Ishikawa (cell line): ENCODE measurements around the gene ATP8B2.

Source experiments
- CEBPB ChIP-seq: IDR thresholded peaks from 2 replicates; pipeline ENCODE4 v1.6.1; 2012
- CREB1 ChIP-seq: IDR thresholded peaks from 2 replicates; pipeline ENCODE4 v1.6.1; 2012; ENCODE audit warnings: low read depth
- EGR1 ChIP-seq: IDR thresholded peaks from 2 replicates; pipeline ENCODE4 v1.6.1; 2012
- EP300 ChIP-seq: IDR thresholded peaks from 2 replicates; pipeline ENCODE4 v1.6.1; 2012; ENCODE audit warnings: borderline replicate concordance
- FOXM1 ChIP-seq: IDR thresholded peaks from 2 replicates; pipeline ENCODE4 v1.6.1; 2012; ENCODE audit warnings: low read depth, borderline replicate concordance
- NFIC ChIP-seq: IDR thresholded peaks from 2 replicates; pipeline ENCODE4 v1.6.1; 2012
- RAD21 ChIP-seq: IDR thresholded peaks from 2 replicates; pipeline ENCODE4 v1.6.1; 2012; ENCODE audit warnings: low read depth
- TAF1 ChIP-seq: IDR thresholded peaks from 2 replicates; pipeline ENCODE4 v1.6.1; 2012; ENCODE audit warnings: low read depth, mild to moderate bottlenecking
- TCF12 ChIP-seq: IDR thresholded peaks from 2 replicates; pipeline ENCODE4 v1.6.1; 2012; ENCODE audit warnings: low read depth
- TEAD4 ChIP-seq: IDR thresholded peaks from 2 replicates; pipeline ENCODE4 v1.6.1; 2012
- YY1 ChIP-seq: IDR thresholded peaks from 2 replicates; pipeline ENCODE4 v1.6.1; 2012; ENCODE audit warnings: low read depth
- ZBTB7A ChIP-seq: IDR thresholded peaks from 2 replicates; pipeline ENCODE4 v1.6.1; 2012; ENCODE audit warnings: low read depth
- TF ChIP-seq, protein P1 (sequence below): IDR thresholded peaks from 2 replicates; pipeline ENCODE4 v1.6.1; 2012
- TF ChIP-seq, protein P2 (sequence below): IDR thresholded peaks from 2 replicates; pipeline ENCODE4 v1.6.1; 2012; ENCODE audit warnings: low read depth, mild to moderate bottlenecking
- TF ChIP-seq, protein P3 (sequence below): IDR thresholded peaks from 2 replicates; pipeline ENCODE4 v1.6.1; 2012

The ATP8B2 gene, protein sequence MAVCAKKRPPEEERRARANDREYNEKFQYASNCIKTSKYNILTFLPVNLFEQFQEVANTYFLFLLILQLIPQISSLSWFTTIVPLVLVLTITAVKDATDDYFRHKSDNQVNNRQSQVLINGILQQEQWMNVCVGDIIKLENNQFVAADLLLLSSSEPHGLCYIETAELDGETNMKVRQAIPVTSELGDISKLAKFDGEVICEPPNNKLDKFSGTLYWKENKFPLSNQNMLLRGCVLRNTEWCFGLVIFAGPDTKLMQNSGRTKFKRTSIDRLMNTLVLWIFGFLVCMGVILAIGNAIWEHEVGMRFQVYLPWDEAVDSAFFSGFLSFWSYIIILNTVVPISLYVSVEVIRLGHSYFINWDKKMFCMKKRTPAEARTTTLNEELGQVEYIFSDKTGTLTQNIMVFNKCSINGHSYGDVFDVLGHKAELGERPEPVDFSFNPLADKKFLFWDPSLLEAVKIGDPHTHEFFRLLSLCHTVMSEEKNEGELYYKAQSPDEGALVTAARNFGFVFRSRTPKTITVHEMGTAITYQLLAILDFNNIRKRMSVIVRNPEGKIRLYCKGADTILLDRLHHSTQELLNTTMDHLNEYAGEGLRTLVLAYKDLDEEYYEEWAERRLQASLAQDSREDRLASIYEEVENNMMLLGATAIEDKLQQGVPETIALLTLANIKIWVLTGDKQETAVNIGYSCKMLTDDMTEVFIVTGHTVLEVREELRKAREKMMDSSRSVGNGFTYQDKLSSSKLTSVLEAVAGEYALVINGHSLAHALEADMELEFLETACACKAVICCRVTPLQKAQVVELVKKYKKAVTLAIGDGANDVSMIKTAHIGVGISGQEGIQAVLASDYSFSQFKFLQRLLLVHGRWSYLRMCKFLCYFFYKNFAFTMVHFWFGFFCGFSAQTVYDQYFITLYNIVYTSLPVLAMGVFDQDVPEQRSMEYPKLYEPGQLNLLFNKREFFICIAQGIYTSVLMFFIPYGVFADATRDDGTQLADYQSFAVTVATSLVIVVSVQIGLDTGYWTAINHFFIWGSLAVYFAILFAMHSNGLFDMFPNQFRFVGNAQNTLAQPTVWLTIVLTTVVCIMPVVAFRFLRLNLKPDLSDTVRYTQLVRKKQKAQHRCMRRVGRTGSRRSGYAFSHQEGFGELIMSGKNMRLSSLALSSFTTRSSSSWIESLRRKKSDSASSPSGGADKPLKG

DNA sequence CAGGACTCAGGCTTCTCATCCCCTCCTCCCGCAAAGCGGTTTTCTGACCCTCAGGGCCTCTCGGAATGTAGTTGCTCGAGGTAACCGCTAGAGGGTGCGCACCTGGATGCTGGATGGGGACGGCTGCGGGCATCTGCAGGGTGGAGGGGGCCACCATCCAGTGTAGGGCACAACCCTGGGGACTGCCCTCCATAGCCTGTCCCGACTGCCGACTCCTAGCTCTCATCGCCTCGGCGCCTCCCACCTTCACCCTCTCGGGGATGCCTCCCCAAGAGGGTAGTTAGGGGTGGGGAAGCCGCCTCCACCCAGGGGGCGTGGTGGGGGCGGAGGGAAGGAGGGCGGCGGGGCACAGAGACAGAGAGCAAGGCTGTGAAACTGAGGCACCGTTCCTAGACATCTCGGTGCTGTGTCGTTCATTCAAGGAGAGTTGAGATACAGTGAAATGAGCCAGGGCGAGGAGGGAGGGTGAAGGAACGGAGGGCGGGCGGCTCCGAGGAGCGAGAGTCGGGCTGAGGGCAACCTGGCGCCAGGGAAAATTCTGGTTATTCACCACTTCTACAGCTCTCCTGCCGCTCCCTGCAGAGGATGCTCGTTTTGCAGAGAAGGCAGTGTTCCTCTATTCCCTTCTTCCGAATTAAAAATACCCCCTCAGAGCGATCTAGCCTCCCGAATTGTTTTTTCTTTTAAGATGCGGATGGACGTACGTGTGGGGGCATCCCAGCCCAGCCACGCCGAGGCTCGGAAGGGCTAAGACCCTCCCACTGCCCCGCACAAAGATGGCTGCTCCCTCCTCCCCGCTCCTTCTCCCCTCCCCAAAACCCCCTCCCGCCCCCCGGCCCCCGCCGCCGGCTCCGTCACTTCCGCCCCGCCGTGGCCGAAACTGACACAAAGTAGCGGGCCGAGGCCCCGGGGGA is at the start of gene ATP8B2:
Gene ATP8B2 (plus strand): TSS at position 857 of the 914 bp plus-strand sequence. CDS start 2,617 bp downstream, outside the sequence.
- no peak for TF ChIP-seq EGR1
- peak; percentile 56 for TF ChIP-seq RAD21
- TF ChIP-seq TEAD4 = peak; percentile 73
- TF ChIP-seq YY1 = peak; percentile 85
- TF ChIP-seq, protein P1, sequence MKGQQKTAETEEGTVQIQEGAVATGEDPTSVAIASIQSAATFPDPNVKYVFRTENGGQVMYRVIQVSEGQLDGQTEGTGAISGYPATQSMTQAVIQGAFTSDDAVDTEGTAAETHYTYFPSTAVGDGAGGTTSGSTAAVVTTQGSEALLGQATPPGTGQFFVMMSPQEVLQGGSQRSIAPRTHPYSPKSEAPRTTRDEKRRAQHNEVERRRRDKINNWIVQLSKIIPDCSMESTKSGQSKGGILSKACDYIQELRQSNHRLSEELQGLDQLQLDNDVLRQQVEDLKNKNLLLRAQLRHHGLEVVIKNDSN = no peak

DNA sequence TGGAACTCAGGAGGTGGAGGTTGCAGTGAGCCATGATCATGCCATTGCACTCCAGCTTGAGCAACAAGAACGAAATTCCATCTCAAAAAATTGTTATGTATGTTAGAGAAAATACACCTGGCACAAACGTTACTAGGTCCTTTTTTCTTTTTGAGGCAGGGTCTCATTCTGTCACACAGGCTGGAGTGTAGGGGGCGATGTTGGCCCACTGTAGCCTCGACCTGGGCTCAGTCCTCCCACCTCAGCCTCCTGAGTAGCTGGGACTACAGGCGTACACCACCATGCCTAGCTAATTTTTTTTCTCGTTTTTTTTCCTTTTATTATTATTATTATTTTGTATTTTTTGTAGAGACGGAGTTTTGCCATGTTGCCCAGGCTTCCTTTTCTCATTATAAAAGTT is 48.5 kb upstream of the ATP8B2 start:
- TF ChIP-seq CREB1 (no peak), RAD21 (peak; percentile 36; the same call in 1 of the 2 replicates)

DNA sequence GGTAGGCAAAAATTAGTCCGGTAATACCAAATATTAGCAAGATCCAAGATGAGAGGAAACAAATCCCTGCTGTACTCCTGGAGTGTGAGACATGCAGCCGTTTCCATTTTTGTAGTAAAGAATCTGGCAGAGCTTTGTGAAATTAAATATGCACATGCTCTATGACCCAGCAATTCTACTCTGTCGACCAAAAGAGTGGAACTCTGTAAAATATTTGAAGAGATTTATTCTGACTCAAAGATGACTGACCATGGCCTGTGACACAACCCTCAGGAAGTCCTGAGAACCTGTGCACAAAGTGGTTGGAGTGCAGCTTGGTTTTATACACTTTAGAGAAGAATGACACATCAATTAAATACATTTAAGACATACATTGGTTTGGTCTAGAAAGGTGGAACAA is 36.7 kb upstream of the ATP8B2 start:
- TF ChIP-seq NFIC (no peak), CREB1 (no peak), FOXM1 (no peak), EP300 (no peak), CEBPB (no peak), YY1 (no peak), RAD21 (no peak), EGR1 (no peak), TEAD4 (no peak)
- TF ChIP-seq, protein P2, sequence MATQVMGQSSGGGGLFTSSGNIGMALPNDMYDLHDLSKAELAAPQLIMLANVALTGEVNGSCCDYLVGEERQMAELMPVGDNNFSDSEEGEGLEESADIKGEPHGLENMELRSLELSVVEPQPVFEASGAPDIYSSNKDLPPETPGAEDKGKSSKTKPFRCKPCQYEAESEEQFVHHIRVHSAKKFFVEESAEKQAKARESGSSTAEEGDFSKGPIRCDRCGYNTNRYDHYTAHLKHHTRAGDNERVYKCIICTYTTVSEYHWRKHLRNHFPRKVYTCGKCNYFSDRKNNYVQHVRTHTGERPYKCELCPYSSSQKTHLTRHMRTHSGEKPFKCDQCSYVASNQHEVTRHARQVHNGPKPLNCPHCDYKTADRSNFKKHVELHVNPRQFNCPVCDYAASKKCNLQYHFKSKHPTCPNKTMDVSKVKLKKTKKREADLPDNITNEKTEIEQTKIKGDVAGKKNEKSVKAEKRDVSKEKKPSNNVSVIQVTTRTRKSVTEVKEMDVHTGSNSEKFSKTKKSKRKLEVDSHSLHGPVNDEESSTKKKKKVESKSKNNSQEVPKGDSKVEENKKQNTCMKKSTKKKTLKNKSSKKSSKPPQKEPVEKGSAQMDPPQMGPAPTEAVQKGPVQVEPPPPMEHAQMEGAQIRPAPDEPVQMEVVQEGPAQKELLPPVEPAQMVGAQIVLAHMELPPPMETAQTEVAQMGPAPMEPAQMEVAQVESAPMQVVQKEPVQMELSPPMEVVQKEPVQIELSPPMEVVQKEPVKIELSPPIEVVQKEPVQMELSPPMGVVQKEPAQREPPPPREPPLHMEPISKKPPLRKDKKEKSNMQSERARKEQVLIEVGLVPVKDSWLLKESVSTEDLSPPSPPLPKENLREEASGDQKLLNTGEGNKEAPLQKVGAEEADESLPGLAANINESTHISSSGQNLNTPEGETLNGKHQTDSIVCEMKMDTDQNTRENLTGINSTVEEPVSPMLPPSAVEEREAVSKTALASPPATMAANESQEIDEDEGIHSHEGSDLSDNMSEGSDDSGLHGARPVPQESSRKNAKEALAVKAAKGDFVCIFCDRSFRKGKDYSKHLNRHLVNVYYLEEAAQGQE = no peak
- TF ChIP-seq, protein P1 = no peak

DNA sequence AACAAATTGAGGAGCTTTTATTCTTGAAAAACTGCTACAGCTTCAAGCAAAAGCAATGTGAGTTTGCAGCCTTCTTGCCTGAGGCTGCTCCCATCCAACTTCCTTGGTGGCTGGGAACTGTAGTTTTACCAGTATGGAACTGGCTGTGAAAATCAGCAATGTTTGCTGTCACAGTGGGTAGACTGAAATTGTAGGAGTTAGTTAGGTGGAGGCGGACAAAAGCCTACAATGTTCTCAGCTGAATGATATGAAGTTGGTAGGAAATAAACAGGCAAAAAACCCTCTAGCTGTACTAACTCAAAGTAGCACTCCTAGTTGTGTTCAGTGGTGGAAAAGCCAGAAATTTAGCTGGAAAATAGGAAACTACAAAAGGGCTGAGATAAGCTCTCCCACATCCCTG is 34.4 kb upstream of the ATP8B2 start:
- TF ChIP-seq TEAD4 (no peak), FOXM1 (no peak), EP300 (no peak), CEBPB (no peak), EGR1 (no peak), ZBTB7A (no peak), CREB1 (no peak), RAD21 (no peak), YY1 (no peak), NFIC (no peak), TAF1 (no peak), TCF12 (no peak)
- TF ChIP-seq, protein P1 = no peak
- TF ChIP-seq, protein P3, sequence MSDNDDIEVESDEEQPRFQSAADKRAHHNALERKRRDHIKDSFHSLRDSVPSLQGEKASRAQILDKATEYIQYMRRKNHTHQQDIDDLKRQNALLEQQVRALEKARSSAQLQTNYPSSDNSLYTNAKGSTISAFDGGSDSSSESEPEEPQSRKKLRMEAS = no peak
- TF ChIP-seq, protein P2 = no peak
